Adipose tissue (tissue), 3 donors: Measurements from ENCODE around the gene COPS3. TPM values are rescaled to one million over a fixed set of nuclear protein-coding genes. Genes with fewer than 3 reads are reported as not detected.
A peak's percentile ranks its signal among the peaks of the same experiment; 100 is the strongest.

Source experiments
- H3K27ac ChIP-seq: one replicate; pipeline ENCODE4 v1.5.1; 2013; ENCODE audit warnings: low read depth, low read length
- WGBS, 3 donors: extraction: QIAGEN DNeasy Blood & Tissue Kit; methylation state at CpG; one replicate each; pipeline ENCODE4 v1.1.7; 2013; 5-methylcytosine and 5-hydroxymethylcytosine counted together
- polyA plus RNA-seq, 3 donors: library from polyadenylated mRNA; stranded (reverse); fragments of 200-250 nt; gene quantifications; one replicate each; pipeline ENCODE4 v1.2.3, GENCODE V29; 2013
- donor health status: healthy with polysubstance abuse.
- donor health status: Bipolar disorder and iron deficiency.
- donor health status: healthy.

The COPS3 gene
- polyA plus RNA-seq, 3 donors, result 40.6 to 57.6 (median 44.3) TPM

- WGBS, 3 donors, result 83 to 90% (median 84%) methylated on average over 25 of the region's 25 CpGs
These were observed 53.2 kb downstream of the COPS3 start for GRCh38 chr17:17227608-17228520.

GRCh38 chr17:17226451-17227265 lies 54.4 kb downstream of the COPS3 start:
- WGBS, 3 donors, result 92 to 95% (median 94%) methylated on average over 16 of the region's 16 CpGs
- H3K27ac ChIP-seq, result no peak overlapping the region

More at GRCh38 chr17:17227608-17228520, 53.2 kb downstream of the COPS3 start:
- H3K27ac ChIP-seq, result no peak overlapping the region

GRCh38 chr17:17225901-17226300 lies 55.1 kb downstream of the COPS3 start:
- H3K27ac ChIP-seq, result no peak overlapping the region
- 92 to 97% (median 95%) methylated on average over 10 of the region's 10 CpGs for WGBS, 3 donors

- WGBS, 3 donors, result 88 to 90% (median 89%) methylated on average over 8 of the region's 8 CpGs
- no peak overlapping the region for H3K27ac ChIP-seq
These were observed 56.9 kb downstream of the COPS3 start for GRCh38 chr17:17224137-17224536.

GRCh38 chr17:17223736-17224135 lies 57.3 kb downstream of the COPS3 start:
- WGBS, 3 donors, result 94 to 95% (median 95%) methylated on average over 16 of the region's 16 CpGs
- no peak overlapping the region for H3K27ac ChIP-seq

- H3K27ac ChIP-seq, result no peak overlapping the region
- 90 to 95% (median 92%) methylated on average over 22 of the region's 22 CpGs for WGBS, 3 donors
These were observed 59.7 kb downstream of the COPS3 start for GRCh38 chr17:17221329-17221728.

GRCh38 chr17:17220529-17220928 lies 60.5 kb downstream of the COPS3 start:
- 91 to 99% (median 94%) methylated on average over 8 of the region's 8 CpGs for WGBS, 3 donors
- H3K27ac ChIP-seq, result no peak overlapping the region

- WGBS, 3 donors, result 84 to 93% (median 85%) methylated on average over 3 of the region's 3 CpGs
- H3K27ac ChIP-seq, result no peak overlapping the region
These were observed 63.1 kb downstream of the COPS3 start for GRCh38 chr17:17217995-17218394.

GRCh38 chr17:17216776-17217175 lies 64.3 kb downstream of the COPS3 start:
- H3K27ac ChIP-seq, result no peak overlapping the region
- WGBS, 3 donors, result 83 to 94% (median 90%) methylated on average over 16 of the region's 16 CpGs

GRCh38 chr17:17216236-17216635 lies 64.8 kb downstream of the COPS3 start:
- WGBS, 3 donors, result 89 to 94% (median 93%) methylated on average over 17 of the region's 17 CpGs
- H3K27ac ChIP-seq, result no peak overlapping the region

GRCh38 chr17:17215575-17215974 lies 65.5 kb downstream of the COPS3 start:
- 85 to 89% (median 86%) methylated on average over 8 of the region's 8 CpGs for WGBS, 3 donors
- H3K27ac ChIP-seq, result no peak overlapping the region

- H3K27ac ChIP-seq, result no peak overlapping the region
- WGBS, 3 donors, result 89 to 91% (median 90%) methylated on average over 27 of the region's 27 CpGs
These were observed 66.2 kb downstream of the COPS3 start for GRCh38 chr17:17214646-17215436.

- H3K27ac ChIP-seq, result no peak overlapping the region
- WGBS, 3 donors, result 80 to 82% (median 80%) methylated on average over 10 of the region's 10 CpGs
These were observed 67.3 kb downstream of the COPS3 start for GRCh38 chr17:17213775-17214174.

GRCh38 chr17:17207998-17208397 lies 73.0 kb downstream of the COPS3 start:
- no peak overlapping the region for H3K27ac ChIP-seq
- 79 to 88% (median 79%) methylated on average over 8 of the region's 8 CpGs for WGBS, 3 donors

GRCh38 chr17:17206913-17207335 lies 74.1 kb downstream of the COPS3 start:
- H3K27ac ChIP-seq, result no peak overlapping the region
- WGBS, 3 donors, result 35 to 57% (median 49%) methylated on average over 16 of the region's 16 CpGs

- 9 to 23% (median 17%) methylated on average over 61 to 78 of the region's 78 CpGs for WGBS, 3 donors
- peak within 1 kb of the TSS; percentile 42 for H3K27ac ChIP-seq
These were observed 74.7 kb downstream of the COPS3 start, which contains the start of gene PLD6 for GRCh38 chr17:17206124-17206912. Gene PLD6, minus strand, starts transcription at chr17:17206333. Its CDS starts 47 bp downstream, at chr17:17206286.

- peak overlapping the region; percentile 42 for H3K27ac ChIP-seq
- 4 to 12% (median 8%) methylated on average over 54 to 70 of the region's 70 CpGs for WGBS, 3 donors
These were observed 75.5 kb downstream of the COPS3 start for GRCh38 chr17:17205368-17206123.
